Colonic mucosa (tissue), 4 donors: ENCODE data around the gene ATP13A3. TPM values are rescaled to one million over a fixed set of nuclear protein-coding genes. Genes with fewer than 3 reads are reported as not detected.

Experiments used
- DNase-seq: peaks from one replicate; pipeline ENCODE4 v3.0.0-alpha.2; 2020
- H3K27ac ChIP-seq: fragments of 200-600 bp; one replicate; pipeline ENCODE4 v1.8.0; 2021
- H3K27me3 ChIP-seq: fragments of 200-600 bp; one replicate; pipeline ENCODE4 v1.8.0; 2021
- H3K36me3 ChIP-seq: fragments of 200-600 bp; one replicate; pipeline ENCODE4 v1.8.0; 2021
- H3K4me1 ChIP-seq: fragments of 200-600 bp; one replicate; pipeline ENCODE4 v1.8.0; 2021; ENCODE audit warnings: mild to moderate bottlenecking
- H3K4me3 ChIP-seq: fragments of 200-600 bp; one replicate; pipeline ENCODE4 v1.8.0; 2021
- H3K9ac ChIP-seq, 2 donors: one replicate each; pipeline ENCODE4 v1.7.0; 2013; ENCODE audit warnings: control low read depth in 2 of 2, low read depth in 2 of 2, low read length in 2 of 2
- H3K9me3 ChIP-seq: fragments of 200-600 bp; one replicate; pipeline ENCODE4 v1.8.0; 2021
- CTCF ChIP-seq: fragments of 200-600 bp; IDR thresholded peaks from one replicate; pipeline ENCODE4 v1.8.0; 2022; ENCODE audit warnings: antibody characterized with exemption, mild to moderate bottlenecking
- intact Hi-C: fragments of 100-400 bp; cut with DNase I; formaldehyde crosslinking; loops from one replicate; pipeline ENCODE4 v1.14.1; 2022
- total RNA-seq, 2 donors: library from RNA; stranded (reverse); fragmentation: NEBNext Ultra II Directional in 1 of 2; extraction: Animal tissue kit (Norgen Biotek cat#: 25700) in 1 of 2; gene quantifications; one replicate each; pipeline ENCODE4 v1.2.1, GENCODE V29; 2021
- donor health status: healthy.
- donor health status: DM: no; HTN: no; CAD: no.
- donor health status: DM: no; HTN: no; CAD: no.

The ATP13A3 gene
- total RNA-seq, 2 donors from 2014 or later: 86.0 to 89.8 TPM

- no peaks in the 10 kb centered on the region for H3K27me3 ChIP-seq
- H3K9me3 ChIP-seq: no peaks in the 10 kb centered on the region
- no peak overlapping the region for H3K27ac ChIP-seq
- no peak for DNase-seq
- H3K9ac ChIP-seq: no peak overlapping the region
- intact Hi-C loops: no loop called here
- no peaks in the 10 kb centered on the region for H3K36me3 ChIP-seq
- TF ChIP-seq CTCF: no peak
- H3K4me1 ChIP-seq: no peaks in the 10 kb centered on the region
- no peak overlapping the region for H3K4me3 ChIP-seq
These were observed 131.4 kb downstream of the ATP13A3 start for GRCh38 chr3:194355379-194355778.

- intact Hi-C loops: no loop called here
- no peak overlapping the region for H3K9ac ChIP-seq
- H3K27me3 ChIP-seq: no peaks in the 10 kb centered on the region
- no peaks in the 10 kb centered on the region for H3K36me3 ChIP-seq
- H3K4me1 ChIP-seq: no peaks in the 10 kb centered on the region
- H3K27ac ChIP-seq: no peak overlapping the region
- DNase-seq: no peak
- H3K9me3 ChIP-seq: no peaks in the 10 kb centered on the region
- TF ChIP-seq CTCF: no peak
- no peak overlapping the region for H3K4me3 ChIP-seq
These were observed 132.5 kb downstream of the ATP13A3 start for GRCh38 chr3:194354315-194354714.

Other genes starting within 250 kb of the ATP13A3 start
- under 1 TPM in 1 of 2 donors, not detected in 1; 0.15 TPM for gene CPN2, start 135.7 kb downstream of the ATP13A3 start, total RNA-seq
- under 1 TPM; 0.32 to 0.89 TPM for gene LRRC15, start 117.3 kb downstream of the ATP13A3 start, total RNA-seq
- gene GP5, start 87.7 kb downstream of the ATP13A3 start, total RNA-seq: under 1 TPM in 1 of 2 donors, not detected in 1; 0.11 TPM
- 10 to 100 TPM; 40.1 to 43.2 TPM for gene TMEM44, start 146.4 kb upstream of the ATP13A3 start, total RNA-seq
- gene LSG1, start 185.2 kb upstream of the ATP13A3 start, total RNA-seq: 10 to 100 TPM; 19.0 to 34.8 TPM
- gene FAM43A, start 198.9 kb upstream of the ATP13A3 start, total RNA-seq: 10 to 100 TPM in 1 of 2 donors, 1 to 10 TPM in 1; 7.2 to 10.2 TPM